Right lobe of liver (tissue), 6 donors: ENCODE data around the gene KIRREL3. TPM values are rescaled to one million over a fixed set of nuclear protein-coding genes. Genes with fewer than 3 reads are reported as not detected.

Source experiments
- ATAC-seq, 4 donors: fragments of 200-7000 bp; cut with Tn5 transposase; one replicate each; pipeline ENCODE4 v1.9.1; 2020; ENCODE audit warnings: mild to moderate bottlenecking in 4 of 4, moderate library complexity in 4 of 4
- DNase-seq, 3 donors: peaks; one replicate each; pipeline ENCODE4 v3.0.0-alpha.2; 2020
- H3K27ac ChIP-seq, 3 donors: fragments of 200-600 bp; one replicate each; pipeline ENCODE4 v1.8.0; 2022
- H3K27me3 ChIP-seq, 2 donors: fragments of 200-600 bp; one replicate each; pipeline ENCODE4 v1.8.0; 2022
- H3K36me3 ChIP-seq, 4 donors: fragments of 200-600 bp; sonication (generic) in 1 of 4; one replicate each; pipeline versions ENCODE4 v1.5.1 to v1.8.0; 2017 to 2022; ENCODE audit warnings: control low read depth in 1 of 4
- H3K4me1 ChIP-seq, 4 donors: fragments of 200-600 bp; sonication (generic) in 1 of 4; one replicate each; pipeline versions ENCODE4 v1.5.1 to v1.8.0; 2017 to 2022; ENCODE audit warnings: control low read depth in 1 of 4
- H3K4me3 ChIP-seq, 3 donors: fragments of 200-600 bp; one replicate each; pipeline ENCODE4 v1.8.0; 2022
- H3K9me3 ChIP-seq, 4 donors: fragments of 200-600 bp; sonication (generic) in 1 of 4; one replicate each; pipeline versions ENCODE4 v1.5.1 to v1.8.0; 2017 to 2022; ENCODE audit warnings: control low read depth in 1 of 4
- CTCF ChIP-seq, 4 donors: fragments of 200-600 bp in 3 of 4; fragments of 450-650 bp in 1 of 4; IDR thresholded peaks; one replicate each; pipeline versions ENCODE4 v1.5.1 to v1.8.0; 2016 to 2022; ENCODE audit warnings: antibody characterized with exemption in 4 of 4, mild to moderate bottlenecking in 2 of 4
- POLR2A ChIP-seq: fragments of 450-650 bp; IDR thresholded peaks from one replicate; pipeline ENCODE4 v1.6.1; 2017; ENCODE audit warnings: antibody characterized with exemption, mild to moderate bottlenecking
- WGBS: methylation state at CpG from one replicate; pipeline ENCODE4 v1.1.6; 2018; ENCODE audit warnings: low coverage, low lambda C conversion rate; ENCODE audit not compliant: insufficient coverage; ENCODE audit errors: missing lambda C conversion rate; 5-methylcytosine and 5-hydroxymethylcytosine counted together
- intact Hi-C, 2 donors: fragments of 100-400 bp; cut with DNase I; formaldehyde crosslinking; loops; one replicate each; pipeline versions ENCODE4 v1.11.2 to v1.14.1; 2022
- total RNA-seq, 6 experiments: library from RNA; depleted of rRNA in 2 of 6; stranded (reverse); fragments of >200 nt in 2 of 6; fragmentation: NEBNext Ultra II Directional in 3 of 6; extraction: Animal tissue kit (Norgen Biotek cat#: 25700) in 3 of 6; gene quantifications; one replicate each; pipeline versions ENCODE4 v1.1.0 to v1.2.4, GENCODE V29; 2016 to 2023
- donor health status: DM: no; HTN: yes; CAD: no.
- donor health status: DM: no; HTN: no; CAD: no.
- donor health status: DM: no; HTN: no; CAD: no.
- donor health status: DM: no; HTN: yes; CAD: no.
- donor health status: DM: no; HTN: yes; CAD: no.

KIRREL3 gene
- total RNA-seq, 6 experiments from 2014 or later: not detected

DNA sequence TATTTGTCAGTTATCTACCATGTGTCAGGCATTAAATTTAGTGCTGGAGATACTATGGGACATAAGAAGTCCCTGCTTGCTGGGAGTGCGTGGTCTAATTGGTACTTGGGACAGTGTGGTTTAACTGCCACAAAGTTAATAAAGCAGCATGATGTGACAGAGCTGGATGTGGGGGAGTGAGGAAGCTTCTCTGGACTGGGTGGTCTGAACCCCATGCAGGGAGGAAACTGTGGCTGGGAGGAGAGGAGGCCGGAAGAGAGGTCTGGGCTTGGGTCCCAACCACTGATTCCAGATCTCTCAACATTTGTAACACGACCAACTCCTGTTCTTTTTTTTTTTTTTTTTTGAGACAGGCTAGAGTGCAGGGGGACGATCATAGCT is 607.9 kb downstream of the KIRREL3 start:
- H3K27ac ChIP-seq: no peak overlapping the region
- DNase-seq (no peak), ATAC-seq (peak in 3 of 4 donors; percentile 18 to 42 (median 18))
- H3K27me3 ChIP-seq: no peaks in the 10 kb centered on the region
- no peaks in the 10 kb centered on the region for H3K9me3 ChIP-seq
- WGBS: 56% methylated on average over 4 of the region's 4 CpGs
- H3K4me1 ChIP-seq: peaks cover 0 to 6% (median 0%) of the 10 kb centered on the region in 4 donors
- TF ChIP-seq POLR2A (no peak), CTCF (IDR thresholded peaks at IDR 0.05) (no peak)
- H3K4me3 ChIP-seq: no peak overlapping the region
- intact Hi-C loops: loop anchor here in 1 of 2 donors (10.0 kb wide), 1 partner anchor 58 kb away; no protein-coding TSS in a partner anchor
- no peaks in the 10 kb centered on the region for H3K36me3 ChIP-seq

GRCh38 chr11:126391970-126392632 is 608.5 kb downstream of the KIRREL3 start:
- H3K27me3 ChIP-seq: no peaks in the 10 kb centered on the region
- WGBS: 50% methylated on average over 6 of the region's 8 CpGs
- H3K27ac ChIP-seq: no peak overlapping the region
- no peaks in the 10 kb centered on the region for H3K9me3 ChIP-seq
- no peaks in the 10 kb centered on the region for H3K36me3 ChIP-seq
- DNase-seq: no peak
- intact Hi-C loops: loop anchor here in 1 of 2 donors (10.0 kb wide), 1 partner anchor 57 kb away; no protein-coding TSS in a partner anchor
- H3K4me3 ChIP-seq: no peak overlapping the region
- peaks cover 0 to 11% (median 2%) of the 10 kb centered on the region in 4 donors for H3K4me1 ChIP-seq
- ATAC-seq: peak; percentile 54 to 74 (median 60)
- TF ChIP-seq CTCF (IDR thresholded peaks at IDR 0.05) (peak in 3 of 4 donors; percentile 13 to 24 (median 23)), POLR2A (no peak)

GRCh38 chr11:126391286-126391954 is 609.1 kb downstream of the KIRREL3 start:
- 54% methylated on average over 5 of the region's 7 CpGs for WGBS
- intact Hi-C loops: loop anchor here in 1 of 2 donors (10.0 kb wide), 1 partner anchor 57 kb away; no protein-coding TSS in a partner anchor

More at GRCh38 chr11:126391286-126391954, 609.1 kb downstream of the KIRREL3 start:
- peaks cover 0 to 18% (median 5%) of the 10 kb centered on the region in 4 donors for H3K4me1 ChIP-seq
- no peak for DNase-seq
- TF ChIP-seq POLR2A (no peak), CTCF (IDR thresholded peaks at IDR 0.05) (no peak)
- H3K27ac ChIP-seq: no peak overlapping the region
- no peak for ATAC-seq
- H3K36me3 ChIP-seq: no peaks in the 10 kb centered on the region
- no peaks in the 10 kb centered on the region for H3K27me3 ChIP-seq
- H3K4me3 ChIP-seq: no peak overlapping the region
- no peaks in the 10 kb centered on the region for H3K9me3 ChIP-seq
